ENCODE results near the gene BAZ2B. TPM values are rescaled to one million over a fixed set of nuclear protein-coding genes. Genes with fewer than 3 reads are reported as not detected.
A peak's percentile ranks its signal among the peaks of the same experiment; 100 is the strongest.

Gene BAZ2B
- total RNA-seq, 1 donor from 2014 or later: 55.6 TPM

DNA sequence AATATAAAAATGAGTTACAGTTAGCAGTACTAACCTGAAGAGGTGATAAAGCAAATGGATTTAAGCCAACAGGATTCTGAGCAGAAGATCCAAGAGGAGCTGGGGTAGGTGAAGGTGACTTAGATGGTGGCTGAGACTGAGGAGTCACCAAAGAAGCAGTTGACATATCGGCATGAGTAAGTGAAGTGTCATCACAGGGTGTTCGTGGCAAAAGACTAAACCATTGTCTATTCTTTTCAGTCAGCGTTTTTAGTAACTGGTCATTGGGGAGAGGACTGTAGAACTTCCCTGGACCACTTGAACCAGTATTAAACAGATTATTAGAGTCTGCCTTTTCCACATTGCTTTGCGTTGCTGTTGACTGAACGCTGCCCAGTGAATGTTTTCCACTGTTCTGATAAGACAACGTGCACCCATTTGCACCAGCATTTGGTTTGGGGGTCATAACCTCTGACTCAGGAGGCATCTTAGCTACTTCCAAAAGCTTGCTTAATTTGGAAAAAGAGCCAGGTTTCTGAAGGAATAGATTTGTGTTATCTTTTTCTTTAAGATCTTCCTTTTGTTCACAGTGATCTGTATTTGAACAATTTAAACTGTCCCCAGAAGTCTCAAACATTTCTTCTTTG is 266.6 kb downstream of the BAZ2B start:
- DNase-seq (ENCODE audit: low spot score): no peak

- no peak for DNase-seq (ENCODE audit: low spot score)
Measured at GRCh38 chr2:159326569-159327255, 289.6 kb downstream of the BAZ2B start.

- no peak for DNase-seq (ENCODE audit: low spot score)
Measured at GRCh38 chr2:159322419-159322818, 293.9 kb downstream of the BAZ2B start.

GRCh38 chr2:159317392-159318088 is 298.8 kb downstream of the BAZ2B start:
- no peak for DNase-seq (ENCODE audit: low spot score)

DNA sequence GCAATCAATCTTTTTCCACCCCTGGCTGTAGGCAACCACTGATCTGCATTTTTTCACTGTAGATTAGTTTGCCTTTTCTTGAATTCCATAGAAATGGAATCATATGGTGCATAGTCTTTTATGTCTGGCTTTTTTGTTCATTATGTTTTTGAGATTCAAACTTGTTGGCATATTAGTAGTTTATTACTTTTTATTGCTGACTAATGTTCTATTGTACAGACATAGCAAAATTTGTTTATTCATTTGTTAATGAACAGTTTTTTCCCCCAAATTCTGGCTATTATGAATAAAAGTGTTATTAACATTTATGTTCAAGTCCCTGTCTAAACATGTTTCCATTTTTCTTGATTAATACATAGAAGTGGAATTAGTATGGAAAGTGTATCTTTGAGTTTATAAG is 308.4 kb downstream of the BAZ2B start:
- no peak for DNase-seq (ENCODE audit: low spot score)

GRCh38 chr2:159300586-159300985 is 315.8 kb downstream of the BAZ2B start:
- DNase-seq (ENCODE audit: low spot score): no peak

DNA sequence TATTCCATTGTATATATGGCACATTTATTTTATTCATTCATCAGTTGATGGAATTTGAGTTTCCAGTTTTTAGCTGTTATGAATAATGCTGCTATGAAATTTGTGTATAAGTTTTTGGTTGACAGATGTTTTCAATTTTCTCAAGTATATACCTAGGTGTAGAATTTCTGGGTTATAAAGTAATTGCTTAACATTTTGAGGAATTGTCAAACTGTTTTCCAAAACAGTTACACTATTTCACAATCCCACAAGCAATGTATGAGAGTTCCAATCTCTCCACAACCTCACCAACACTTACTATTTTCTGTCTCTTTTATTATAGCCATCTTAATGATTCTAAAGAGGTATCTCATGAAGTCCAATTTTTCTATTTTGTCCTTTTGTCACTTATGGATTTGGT is 317.4 kb downstream of the BAZ2B start:
- DNase-seq (ENCODE audit: low spot score): no peak

DNA sequence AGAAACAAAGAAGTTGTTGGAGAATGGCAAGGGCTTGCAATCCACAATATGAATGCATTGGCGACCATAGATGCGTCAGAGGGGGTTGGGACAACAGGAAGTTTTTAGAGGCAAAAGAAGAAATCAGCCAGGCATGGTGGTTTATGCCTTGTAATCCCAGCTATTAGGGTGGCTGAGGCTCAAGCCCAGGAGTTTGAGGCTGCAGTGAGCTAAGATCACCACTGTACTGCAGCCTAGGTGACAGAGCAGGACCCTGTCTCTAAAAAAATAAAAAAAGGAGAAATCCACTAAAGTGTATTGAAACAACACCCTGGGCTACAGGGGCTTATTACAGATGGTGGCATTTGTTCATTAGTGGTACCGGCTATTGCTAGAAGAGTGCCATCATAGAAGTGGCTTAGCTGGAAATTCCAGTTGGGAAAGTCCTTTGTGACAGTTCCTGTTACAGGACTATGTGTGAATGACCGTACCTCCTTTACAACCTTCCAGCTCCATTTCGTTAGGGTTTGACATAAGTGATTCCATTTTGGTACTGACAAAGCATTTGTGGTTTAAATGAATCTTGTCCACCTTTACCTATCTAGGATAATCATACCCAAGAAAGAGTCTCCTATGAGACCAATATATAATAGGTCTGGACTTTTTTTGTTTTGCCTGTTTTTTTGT is 319.2 kb downstream of the BAZ2B start:
- DNase-seq (ENCODE audit: low spot score): no peak

- no peak for DNase-seq (ENCODE audit: low spot score)
Measured at GRCh38 chr2:159292157-159292556, 324.2 kb downstream of the BAZ2B start.

GRCh38 chr2:159290289-159290907 is 325.9 kb downstream of the BAZ2B start:
- DNase-seq (ENCODE audit: low spot score): no peak

GRCh38 chr2:159287733-159288132 is 328.6 kb downstream of the BAZ2B start:
- no peak for DNase-seq (ENCODE audit: low spot score)

DNA sequence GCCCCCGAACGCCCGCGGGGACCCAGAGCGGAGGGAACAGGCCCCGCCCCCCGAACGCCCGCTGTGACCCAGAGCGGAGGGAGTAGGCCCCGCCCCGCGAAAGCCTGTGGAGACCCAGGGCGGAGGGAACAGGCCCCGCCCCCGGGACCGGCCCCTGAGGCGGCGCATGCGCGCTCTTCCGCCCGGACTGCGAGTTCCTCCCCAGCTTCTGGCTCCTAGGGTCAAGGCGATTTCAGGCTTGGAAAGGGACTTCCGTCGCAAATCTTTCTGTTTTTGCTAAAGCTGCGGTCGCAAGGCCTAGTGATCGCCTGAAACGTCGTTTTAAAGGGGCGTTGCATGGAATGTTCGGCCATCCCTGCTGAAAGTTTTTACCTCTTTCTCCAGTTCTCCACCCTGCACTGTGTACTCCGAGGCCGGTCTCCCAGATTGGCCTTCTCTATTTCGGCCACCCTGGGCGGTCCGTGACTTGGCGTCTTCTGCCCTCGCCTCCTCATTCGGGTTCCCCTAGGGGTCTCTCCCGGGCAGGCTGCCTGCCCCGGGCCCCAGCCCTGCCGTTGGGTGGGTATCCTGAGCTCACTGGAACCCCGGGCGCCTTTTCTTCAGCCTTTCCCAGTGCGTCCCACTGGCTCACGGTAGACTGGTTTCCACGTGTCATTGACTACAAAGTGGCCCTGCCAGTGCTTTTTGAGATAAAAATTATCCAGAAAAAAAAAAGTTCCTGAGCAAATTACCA is 329.5 kb downstream of the BAZ2B start:
- DNase-seq (ENCODE audit: low spot score): peak; percentile 98

- DNase-seq (ENCODE audit: low spot score): no peak
Measured at GRCh38 chr2:159285929-159286708, 330.2 kb downstream of the BAZ2B start, which contains the start of gene WDSUB1. WDSUB1 (minus strand) TSS chr2:159286703; CDS start chr2:159283069, 3,634 bp downstream.

DNA sequence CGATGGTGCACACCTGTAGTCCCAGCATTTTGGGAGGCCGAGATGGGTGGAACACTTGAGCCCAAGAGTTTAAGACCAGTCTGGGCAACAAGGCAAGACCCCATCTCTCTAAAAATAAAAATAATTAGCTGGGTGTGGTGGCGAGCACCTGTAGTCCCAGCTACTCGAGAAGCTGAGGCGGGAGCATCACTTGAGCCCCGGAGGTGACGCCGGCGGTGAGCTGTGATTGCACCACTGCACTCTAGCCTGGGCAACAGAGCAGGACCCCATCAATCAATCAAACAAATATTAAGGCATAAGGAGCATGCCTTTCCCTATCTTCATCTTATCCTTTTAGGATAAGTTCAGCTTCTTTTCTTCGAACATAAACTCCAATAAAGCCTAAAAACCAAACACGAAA is 330.9 kb downstream of the BAZ2B start:
- no peak for DNase-seq (ENCODE audit: low spot score)

DNA sequence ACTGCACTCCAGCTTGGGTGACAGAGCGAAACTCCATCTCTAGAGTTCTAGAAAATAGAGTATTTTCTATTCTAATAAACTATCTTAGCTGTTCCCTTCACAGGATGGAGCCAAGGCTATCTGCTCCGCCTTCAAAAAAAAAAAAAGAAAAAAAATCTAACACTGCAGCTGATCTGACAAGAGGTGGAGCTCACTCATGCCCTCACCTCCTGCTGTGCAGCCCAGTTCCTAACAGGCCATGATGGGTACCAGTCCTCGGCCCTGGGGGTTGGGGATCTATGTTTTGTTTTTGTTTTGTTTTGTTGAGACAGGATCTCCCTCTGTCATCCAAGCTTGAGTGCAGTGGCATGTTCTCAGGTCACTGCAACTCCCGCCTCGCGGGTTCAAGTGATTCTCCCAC is 332.8 kb downstream of the BAZ2B start:
- DNase-seq (ENCODE audit: low spot score): no peak

DNA sequence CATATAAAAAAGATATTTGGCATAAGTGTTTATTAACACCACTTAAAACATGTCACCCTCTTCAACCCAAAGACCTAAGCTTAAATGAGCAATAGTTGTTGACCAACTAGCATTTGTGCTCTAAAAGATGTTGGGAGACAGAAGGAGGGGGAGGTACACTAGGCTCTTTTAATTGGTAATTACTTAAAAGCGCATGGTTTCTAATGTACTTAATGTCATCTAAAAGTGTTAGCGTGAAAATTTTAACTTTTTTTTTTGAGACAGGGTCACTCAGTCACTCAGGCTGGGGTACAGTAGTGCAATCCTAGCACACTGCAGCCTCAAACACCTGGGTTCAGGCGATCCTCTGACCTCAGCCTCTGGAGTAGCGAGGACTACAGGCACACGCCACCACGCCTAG is 335.3 kb downstream of the BAZ2B start:
- no peak for DNase-seq (ENCODE audit: low spot score)

DNA sequence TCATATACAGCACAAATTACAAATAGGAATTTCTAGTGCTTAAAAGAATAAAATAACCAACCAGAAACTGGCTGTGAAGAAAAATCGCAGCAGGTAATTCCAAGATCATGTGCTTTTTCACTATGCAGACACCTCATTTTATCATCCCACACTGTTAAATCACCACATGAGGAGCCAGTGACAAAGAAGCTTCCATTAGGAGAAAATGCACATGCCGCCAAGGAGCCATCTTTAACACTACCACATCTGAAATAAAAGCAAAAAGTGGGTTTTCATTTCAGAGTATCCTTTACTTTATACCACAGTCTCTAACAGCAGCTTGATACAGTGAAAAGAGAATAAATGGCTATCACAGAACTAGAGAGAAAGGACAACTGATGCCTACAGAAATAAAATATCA is 336.6 kb downstream of the BAZ2B start:
- DNase-seq (ENCODE audit: low spot score): no peak

DNA sequence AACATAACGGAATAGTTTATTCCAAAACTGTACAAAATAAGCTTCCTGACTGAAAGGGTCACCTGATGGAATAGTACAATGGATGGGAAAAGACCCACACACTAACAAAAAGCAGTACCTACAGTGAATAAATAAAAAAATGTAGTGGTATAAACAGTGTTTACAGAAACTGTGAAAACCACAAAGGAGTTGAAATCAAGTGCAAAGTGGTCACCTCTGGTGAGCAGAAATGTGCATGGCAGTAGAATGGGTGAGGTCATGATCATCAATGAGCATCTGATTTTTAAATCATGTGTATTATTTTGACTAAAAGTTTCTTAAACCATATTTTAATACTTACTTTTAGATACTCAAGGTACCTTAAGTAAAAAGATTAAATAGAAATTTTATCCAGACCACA is 341.2 kb downstream of the BAZ2B start:
- DNase-seq (ENCODE audit: low spot score): no peak

DNA sequence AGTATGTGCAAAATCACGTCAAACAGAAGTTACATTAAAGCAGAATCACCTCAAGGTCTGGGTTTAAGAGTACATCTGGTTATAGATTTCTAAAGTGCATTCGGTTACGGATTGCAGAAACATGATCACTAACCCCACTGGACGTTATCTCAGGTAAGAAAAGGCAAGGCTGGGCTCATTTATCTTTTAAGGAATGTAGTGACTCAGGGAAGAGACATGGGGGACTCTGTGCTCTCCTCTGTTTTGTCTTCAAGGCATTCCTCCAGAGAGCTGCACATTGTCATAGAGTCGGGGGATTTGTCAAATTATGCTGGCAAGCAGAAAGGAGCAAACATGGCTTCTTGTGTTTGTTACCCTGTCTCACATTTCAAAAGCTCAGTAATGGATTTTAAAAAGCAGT is 344.2 kb downstream of the BAZ2B start:
- DNase-seq (ENCODE audit: low spot score): no peak

Data from mesenteric fat pad (tissue), 1 donor.